ENCODE results near the gene GPRC5D. TPM values are rescaled to one million over a fixed set of nuclear protein-coding genes. Genes with fewer than 3 reads are reported as not detected.

The GPRC5D gene
- total and polyA plus RNA-seq, 8 donors, result 0.69 to 1.7 (median 0.84) TPM; not detected in 2

GRCh38 chr12:12947902-12948301, 4.1 kb downstream of the GPRC5D start:
- TF ChIP-seq CTCF (IDR thresholded peaks at IDR 0.05), result no peak
- no peak for ATAC-seq
- no peaks in the 10 kb centered on the region for H3K9me3 ChIP-seq

DNA sequence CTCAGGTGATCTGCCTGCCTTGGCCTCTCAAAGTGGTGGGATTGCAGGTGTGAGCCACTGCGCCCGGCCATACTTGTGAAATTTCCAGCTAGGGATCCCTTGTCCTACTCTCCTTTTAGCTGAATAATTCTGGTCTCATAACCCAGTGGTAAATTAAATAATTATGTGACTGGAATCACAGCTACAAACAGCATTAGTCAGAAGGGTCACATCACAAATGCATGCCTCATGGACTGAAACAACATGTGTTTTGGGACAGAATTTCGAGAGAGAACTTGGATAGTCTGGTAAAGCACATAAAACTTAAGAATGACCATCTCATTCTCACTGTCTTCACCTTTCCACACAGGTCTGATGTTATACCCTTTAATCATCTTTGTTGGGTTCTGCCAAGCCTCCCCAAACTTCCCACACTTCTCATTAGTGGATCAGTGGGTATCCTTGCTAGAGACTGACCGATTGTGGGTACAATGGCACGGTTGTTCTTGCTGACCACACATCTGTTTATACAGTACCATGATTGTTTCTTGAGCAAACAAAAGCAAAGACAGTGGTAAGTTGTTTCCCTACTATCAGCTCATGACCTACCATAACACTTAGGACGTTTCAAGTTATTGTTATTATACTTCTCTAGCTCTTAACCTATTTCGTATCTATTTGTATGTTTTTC, 5.1 kb downstream of the GPRC5D start:
- no peak for ATAC-seq
- Histone ChIP-seq H3K9me3 (no peaks in the 10 kb centered on the region), H3K4me3 (no peak overlapping the region), H3K36me3 (peaks cover 0 to 7% of the 10 kb centered on the region in 2 donors), H3K4me1 (no peaks in the 10 kb centered on the region), H3K27me3 (no peaks in the 10 kb centered on the region), H3K27ac (no peak overlapping the region)
- intact Hi-C loops (cut with DNase I), result no loop called here
- TF ChIP-seq CTCF (IDR thresholded peaks at IDR 0.05), result no peak
- DNase-seq, result no peak

More at GRCh38 chr12:12947902-12948301, 4.1 kb downstream of the GPRC5D start:
- Histone ChIP-seq H3K36me3 (peaks cover 0 to 7% of the 10 kb centered on the region in 2 donors), H3K4me3 (no peak overlapping the region), H3K4me1 (no peaks in the 10 kb centered on the region), H3K27me3 (no peaks in the 10 kb centered on the region), H3K27ac (no peak overlapping the region)
- no peak for DNase-seq
- intact Hi-C loops (cut with DNase I), result no loop called here

DNA sequence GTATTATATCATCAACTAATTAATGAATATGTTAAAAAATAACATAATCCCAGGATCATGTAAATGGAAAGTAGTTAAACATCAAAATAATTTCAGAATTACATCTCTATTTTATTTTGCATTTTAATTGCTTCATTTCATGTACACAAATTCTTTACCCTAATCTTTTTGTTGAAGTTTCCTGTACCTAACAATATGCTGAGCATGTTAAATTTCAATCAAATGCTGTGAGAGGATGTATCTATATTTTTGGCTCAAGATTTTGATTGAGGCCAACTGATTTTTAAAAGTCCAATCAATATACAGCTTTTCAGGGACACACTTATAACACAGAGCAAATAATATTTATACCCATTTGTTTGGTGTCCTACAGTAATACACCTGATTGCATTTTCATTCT, 6.4 kb downstream of the GPRC5D start:
- H3K36me3 ChIP-seq, result peaks cover 0 to 7% of the 10 kb centered on the region in 2 donors
- intact Hi-C loops (cut with DNase I), result no loop called here
- no peaks in the 10 kb centered on the region for H3K9me3 ChIP-seq
- ATAC-seq (no peak), DNase-seq (no peak)
- no peak overlapping the region for H3K27ac ChIP-seq
- no peak overlapping the region for H3K4me3 ChIP-seq
- no peak for TF ChIP-seq CTCF (IDR thresholded peaks at IDR 0.05)
- no peaks in the 10 kb centered on the region for H3K27me3 ChIP-seq
- no peaks in the 10 kb centered on the region for H3K4me1 ChIP-seq

DNA sequence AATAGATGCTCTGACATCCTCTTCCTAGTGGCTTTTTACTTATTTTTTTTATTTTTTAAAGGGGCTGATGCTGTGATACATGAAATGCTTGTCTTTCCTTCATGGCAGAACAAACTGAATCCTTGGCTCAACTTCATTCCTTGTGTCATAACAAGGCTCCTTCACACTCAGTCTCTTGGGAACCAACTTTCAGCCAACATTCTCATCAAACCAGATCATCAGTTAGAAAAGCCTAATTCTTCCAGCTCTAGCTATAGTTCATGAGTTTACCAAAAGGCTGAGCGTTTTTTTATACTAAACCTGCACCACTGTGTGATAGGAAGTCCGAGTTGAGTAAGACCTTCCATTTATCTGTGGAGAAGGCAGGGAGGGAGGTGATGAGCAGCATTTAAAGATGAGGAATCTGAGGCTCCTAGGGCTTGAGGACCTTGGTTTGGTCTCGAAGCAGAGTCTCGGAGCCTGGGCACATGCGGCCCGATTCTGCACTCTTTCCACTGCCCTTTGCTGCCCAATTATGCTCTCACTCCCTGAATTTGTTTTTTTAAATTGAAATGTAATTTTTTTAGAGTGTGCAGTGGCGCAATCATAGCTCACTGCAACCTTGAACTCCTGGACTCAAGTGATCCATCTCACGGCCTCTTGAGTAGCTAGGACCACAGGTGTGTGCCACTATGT, 8.2 kb downstream of the GPRC5D start:
- no peak overlapping the region for H3K27ac ChIP-seq
- ATAC-seq (no peak), DNase-seq (no peak)
- H3K9me3 ChIP-seq, result no peaks in the 10 kb centered on the region
- no peak overlapping the region for H3K4me3 ChIP-seq
- TF ChIP-seq CTCF (IDR thresholded peaks at IDR 0.05), result no peak
- no peaks in the 10 kb centered on the region for H3K27me3 ChIP-seq
- H3K4me1 ChIP-seq, result no peaks in the 10 kb centered on the region
- intact Hi-C loops (cut with DNase I), result no loop called here
- no peaks in the 10 kb centered on the region for H3K36me3 ChIP-seq

GRCh38 chr12:12941450-12942350, 10.3 kb downstream of the GPRC5D start:
- no peak for ATAC-seq
- Histone ChIP-seq H3K4me1 (no peaks in the 10 kb centered on the region), H3K27me3 (no peaks in the 10 kb centered on the region), H3K27ac (no peak overlapping the region), H3K36me3 (no peaks in the 10 kb centered on the region), H3K9me3 (no peaks in the 10 kb centered on the region), H3K4me3 (no peak overlapping the region)
- DNase-seq, result no peak
- intact Hi-C loops (cut with DNase I), result no loop called here
- TF ChIP-seq CTCF (IDR thresholded peaks at IDR 0.05), result no peak

Data from left lung (tissue), 10 donors.